HG02943 (cell line): ENCODE data around the gene MLLT3.

Experiments
- ATAC-seq: cut with Tn5 transposase; IDR thresholded peaks from one replicate; pipeline ENCODE4 v1.9.1; 2021; ENCODE audit warnings: mild to moderate bottlenecking, low read depth, moderate library complexity; ENCODE audit not compliant: unreplicated experiment

MLLT3 gene

DNA sequence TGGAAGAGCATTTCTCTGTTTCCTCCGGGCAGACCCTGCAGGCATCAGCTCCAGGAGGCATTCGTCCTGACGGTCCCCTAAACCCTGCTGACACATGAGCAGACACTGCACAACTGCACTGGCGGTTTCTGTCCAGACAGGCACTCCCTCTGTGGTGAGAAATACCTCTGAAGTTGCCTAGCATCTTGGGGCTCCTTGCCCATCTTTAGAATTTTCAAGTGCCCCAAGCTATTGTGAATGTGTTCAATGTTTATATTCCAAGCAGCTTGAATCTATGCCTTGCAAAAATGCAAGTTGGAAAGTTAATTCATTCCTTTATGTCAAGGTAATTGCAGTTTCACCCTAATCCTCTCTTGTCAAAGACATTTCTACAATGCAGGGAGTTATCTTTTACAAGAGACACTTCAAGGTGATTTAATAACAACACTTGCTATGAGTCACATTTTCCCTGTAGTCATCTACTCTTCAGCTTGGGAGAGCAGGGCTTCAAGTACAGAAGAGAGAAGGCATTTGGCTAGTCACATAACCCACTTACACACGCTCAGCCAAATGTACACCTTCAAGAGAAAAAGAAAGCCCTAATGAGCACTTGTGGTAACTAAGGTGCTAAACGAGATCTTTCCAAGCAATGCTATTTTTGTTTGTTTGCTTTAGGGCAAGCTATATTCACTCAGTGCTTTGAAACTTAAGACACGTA lies 302.5 kb downstream of the MLLT3 start:
- ATAC-seq, result no peak

DNA sequence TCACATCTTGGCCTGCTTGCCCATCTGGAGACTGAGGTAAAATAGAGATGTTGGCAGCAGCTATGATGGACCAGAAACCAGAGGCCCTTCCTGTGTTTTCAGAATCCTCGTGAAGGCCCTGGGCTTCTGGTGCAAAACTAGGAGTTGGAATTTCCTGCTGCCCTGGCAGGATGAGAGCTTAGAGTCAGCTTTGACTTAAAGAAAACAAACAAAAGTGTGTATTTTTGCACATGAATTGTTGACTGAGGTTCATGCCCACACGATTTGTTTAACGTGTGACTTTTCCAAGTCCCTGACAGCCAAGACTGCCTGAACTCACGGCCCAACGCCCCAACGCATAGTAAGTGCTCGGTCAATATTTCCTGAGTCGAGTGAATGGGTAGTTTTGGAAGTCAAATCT lies 303.1 kb downstream of the MLLT3 start:
- ATAC-seq, result no peak

DNA sequence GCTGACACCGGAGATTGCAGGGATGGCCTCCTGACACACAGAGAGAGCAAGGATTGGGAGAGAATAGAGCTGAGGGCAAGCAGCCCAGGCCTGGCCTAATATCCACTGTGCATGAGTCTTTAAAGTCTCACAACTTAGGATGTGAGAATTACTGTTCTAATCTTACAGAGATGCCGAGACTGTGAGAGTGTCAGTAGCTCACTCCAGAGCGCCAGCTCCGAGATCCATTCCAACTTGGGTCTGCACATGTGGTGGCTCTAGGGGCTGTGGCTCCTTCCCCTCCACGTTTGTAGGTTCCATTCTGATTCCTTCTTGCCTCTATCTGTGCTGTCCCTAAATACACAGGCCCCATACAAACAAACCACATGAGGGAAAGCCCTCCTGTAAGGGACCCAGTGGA lies 304.6 kb downstream of the MLLT3 start:
- ATAC-seq, result no peak

DNA sequence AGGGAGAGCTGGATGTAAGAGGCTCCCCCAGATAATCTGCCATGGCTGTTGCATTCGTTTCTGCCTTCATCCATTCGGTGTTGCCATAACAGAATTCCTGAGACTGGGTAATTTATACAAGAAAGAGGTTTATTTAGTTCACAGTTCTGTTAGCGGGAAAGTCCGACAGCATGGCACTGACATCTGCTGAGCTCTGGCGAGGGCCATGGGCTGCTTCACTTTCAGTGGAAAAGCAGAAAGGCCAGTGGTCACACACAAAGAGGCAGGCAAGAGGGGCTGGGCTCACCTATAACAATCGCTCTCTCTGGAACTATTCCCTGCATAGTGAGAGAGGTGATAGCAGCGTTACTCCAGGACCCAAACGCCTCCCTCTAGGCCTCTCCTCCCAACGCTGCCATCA lies 305.9 kb downstream of the MLLT3 start:
- no peak for ATAC-seq

DNA sequence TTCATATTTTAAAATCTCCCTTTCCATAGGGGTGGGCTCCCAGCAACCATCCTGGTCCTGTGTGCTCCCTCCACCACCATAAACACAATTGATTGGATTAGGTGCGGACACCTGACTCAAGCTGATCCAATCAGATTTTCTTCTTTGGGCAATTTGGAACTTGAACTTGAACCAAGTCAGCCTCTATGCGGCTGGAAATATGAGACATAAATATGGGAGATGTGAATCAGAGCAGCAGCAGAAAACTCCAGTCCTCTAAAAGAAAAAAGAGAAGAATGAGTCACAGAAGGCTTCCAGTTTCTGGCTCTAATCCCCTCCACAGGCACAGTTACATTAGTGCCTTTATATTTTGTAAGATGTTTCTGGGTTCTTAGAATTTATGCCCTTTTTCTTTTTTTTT lies 306.6 kb downstream of the MLLT3 start:
- no peak for ATAC-seq

DNA sequence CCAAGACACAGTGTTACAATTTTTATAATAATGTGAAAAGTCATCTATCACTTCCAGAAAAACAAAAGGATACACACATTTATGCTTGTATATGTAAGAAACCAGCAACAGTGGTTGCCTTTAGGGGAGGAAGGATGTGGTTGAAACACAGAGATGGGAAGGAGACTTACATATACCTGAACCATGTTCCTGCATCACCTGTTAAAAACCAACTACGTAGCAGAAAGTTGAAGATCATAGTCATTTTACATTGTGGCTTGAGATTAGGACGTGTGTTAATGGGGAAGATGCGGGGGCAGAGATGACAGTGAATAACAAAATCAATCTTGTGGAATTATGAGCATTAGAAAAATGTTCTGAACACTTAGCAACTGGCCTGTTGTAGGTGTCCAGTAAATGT lies 307.3 kb downstream of the MLLT3 start:
- ATAC-seq, result no peak

DNA sequence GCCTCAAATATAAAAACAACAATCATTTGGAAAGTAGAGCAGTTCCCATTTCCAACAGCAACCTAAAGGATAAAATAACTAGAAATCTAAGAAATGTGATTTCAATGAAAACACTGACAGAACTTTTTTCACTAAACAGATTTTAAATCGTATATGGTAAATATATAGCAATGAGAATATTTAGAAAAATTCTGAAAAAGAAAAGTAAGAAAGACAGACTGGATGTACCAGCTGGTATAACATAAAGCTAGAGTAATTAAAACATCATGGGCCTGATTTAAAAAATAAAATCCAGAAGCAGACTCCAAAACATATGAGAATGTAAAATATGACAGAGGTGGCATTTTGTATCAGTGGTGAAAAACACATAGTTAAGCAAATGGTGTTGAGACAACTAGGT lies 308.9 kb downstream of the MLLT3 start:
- ATAC-seq, result no peak

DNA sequence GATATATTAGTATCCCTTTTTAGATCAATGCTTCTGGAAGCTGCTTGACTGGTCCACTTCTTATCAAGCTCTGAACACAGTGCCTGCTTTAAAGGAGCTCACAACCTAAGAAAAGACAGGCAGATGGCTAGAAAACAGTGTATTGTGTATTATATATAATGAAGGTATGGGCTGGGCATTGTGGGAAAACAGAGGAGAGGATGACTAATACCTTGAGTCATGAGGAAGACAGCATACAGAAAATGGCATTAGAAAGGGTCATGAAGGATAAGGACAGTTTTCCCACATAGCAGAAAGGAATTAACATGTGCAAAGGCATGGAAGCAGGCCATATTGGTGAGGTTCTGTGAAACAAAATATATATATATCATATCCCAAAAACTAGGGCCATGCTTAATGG lies 309.6 kb downstream of the MLLT3 start:
- ATAC-seq, result no peak

DNA sequence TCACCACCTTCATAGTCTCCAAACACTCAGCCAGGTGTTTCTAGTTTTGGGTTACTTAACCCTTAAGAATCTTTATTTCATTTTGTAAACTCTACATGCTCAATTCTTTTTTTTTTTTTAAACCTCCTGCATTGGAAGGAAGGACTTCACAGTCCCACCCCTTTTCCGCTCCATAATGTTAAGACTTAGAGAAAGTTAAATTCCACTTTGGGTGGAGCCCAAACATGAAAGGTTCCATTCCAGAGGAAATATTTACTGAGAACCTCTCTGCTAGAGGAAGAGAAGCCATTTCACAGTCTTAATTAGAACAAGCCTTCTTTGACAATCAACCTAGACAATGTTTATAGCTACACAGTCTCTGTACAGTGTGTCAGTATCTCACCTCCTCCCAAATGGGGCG lies 312.3 kb downstream of the MLLT3 start:
- ATAC-seq, result no peak

DNA sequence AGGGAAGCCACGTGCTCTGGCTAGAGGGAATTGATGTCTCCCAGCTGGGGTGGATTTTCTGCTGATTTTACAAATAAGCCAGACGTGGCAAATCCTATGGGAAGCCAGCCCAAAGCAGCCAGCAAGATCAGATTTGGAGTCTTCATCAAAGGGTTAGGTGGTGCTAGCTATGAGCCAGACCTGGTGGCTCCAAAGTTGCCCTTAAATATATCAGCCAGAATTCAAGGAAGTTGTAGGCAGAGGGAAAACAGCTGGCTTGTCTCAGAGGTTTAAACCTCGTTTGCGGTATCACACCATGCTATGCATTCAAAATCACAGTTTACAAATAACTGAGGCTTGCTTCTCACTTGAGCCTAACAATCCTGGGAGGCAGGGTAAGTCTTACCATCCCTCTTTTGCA lies 313.2 kb downstream of the MLLT3 start:
- no peak for ATAC-seq

DNA sequence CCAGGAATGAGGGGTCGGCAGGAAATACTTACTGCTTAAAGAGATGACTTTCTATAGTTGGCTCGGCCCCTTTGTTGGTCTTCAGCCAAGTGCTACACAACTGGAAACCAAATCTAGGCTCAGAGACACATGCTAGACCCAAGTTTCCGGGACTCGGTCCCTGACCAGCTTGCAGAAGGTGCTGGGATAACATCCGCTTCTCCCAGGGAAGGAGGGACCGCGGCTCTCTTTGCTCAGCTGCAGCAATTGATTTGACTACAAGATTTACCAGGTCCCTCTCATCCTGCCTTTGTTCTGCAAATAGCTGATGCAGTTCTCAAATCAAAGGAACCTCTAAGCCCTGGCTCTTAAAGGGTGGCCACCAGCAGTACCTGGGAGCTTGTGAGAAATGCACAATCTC lies 314.7 kb downstream of the MLLT3 start:
- ATAC-seq, result no peak

DNA sequence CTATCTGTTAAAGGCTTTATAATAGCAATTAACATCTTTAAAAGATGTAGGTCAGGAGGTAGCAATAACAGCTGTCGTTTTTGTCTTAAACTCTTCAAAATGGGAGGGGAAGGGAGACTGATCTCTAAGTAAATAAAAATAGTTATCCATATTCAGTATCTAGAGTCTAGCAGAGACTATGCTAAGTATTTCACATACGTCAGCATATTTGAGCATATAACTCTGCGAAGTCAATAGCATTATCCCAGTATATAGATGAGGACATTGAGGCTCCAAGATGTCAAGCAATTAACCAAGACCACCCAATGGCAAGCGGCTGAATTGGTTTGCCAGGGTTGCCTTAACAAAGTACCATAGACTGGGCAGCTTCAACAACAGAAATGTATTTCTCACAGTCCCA lies 316.8 kb downstream of the MLLT3 start:
- no peak for ATAC-seq

DNA sequence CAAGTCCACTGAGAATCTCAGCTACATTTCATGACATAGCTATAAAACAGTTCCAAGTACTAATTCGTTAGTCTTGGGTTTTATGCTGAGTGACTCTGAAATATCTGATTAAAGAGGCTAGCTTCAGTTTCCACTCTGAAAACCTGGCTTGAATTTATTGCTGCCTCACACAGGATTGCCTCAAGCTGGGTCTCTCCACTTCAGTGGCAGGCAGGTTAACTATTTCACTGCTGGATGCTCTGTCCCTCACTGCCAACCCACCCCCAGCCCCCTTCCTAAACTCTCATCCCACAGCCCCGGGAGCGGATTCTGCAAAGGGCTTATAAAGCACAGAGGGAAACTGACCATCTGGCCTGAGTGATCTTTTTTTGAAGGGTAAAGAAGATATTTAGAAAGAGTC lies 318.3 kb downstream of the MLLT3 start:
- no peak for ATAC-seq

DNA sequence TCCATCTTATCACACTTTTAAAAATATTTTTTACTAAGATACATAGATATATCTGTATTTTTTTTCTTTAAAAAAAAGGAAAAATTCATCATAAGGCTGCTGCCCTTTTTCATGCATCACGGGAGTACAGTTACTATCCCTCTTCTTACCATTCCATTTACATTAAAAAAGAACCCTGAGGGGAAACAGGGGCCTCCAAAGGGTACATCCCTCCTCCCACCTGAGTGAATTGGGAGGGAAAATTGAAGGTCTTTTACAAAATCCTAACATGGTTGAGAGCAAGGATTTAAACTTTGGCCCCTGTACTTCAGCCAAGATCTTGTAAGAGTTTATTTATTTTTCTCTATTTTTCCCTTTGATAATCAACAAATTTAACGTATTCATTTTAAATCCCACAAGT lies 319.2 kb downstream of the MLLT3 start:
- ATAC-seq, result no peak

DNA sequence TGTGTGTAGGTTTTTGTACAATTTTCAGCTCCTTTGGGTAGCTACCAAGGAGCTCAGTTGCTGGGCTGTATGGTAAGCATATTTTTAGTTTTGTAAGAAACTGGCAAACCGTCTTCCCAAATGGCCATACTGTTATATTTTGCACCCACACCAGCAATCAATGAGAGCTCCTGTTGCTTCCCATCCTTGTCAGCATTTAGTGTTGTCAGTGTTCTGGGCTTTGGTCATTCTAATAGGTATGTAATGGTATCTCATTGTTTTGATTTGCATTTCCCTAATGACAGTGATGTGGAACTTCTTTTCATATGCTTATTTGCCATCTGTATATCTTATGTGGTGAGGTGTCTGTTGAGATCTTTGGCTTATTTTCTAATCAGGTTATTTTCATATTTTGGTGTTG lies 320.1 kb downstream of the MLLT3 start:
- no peak for ATAC-seq

DNA sequence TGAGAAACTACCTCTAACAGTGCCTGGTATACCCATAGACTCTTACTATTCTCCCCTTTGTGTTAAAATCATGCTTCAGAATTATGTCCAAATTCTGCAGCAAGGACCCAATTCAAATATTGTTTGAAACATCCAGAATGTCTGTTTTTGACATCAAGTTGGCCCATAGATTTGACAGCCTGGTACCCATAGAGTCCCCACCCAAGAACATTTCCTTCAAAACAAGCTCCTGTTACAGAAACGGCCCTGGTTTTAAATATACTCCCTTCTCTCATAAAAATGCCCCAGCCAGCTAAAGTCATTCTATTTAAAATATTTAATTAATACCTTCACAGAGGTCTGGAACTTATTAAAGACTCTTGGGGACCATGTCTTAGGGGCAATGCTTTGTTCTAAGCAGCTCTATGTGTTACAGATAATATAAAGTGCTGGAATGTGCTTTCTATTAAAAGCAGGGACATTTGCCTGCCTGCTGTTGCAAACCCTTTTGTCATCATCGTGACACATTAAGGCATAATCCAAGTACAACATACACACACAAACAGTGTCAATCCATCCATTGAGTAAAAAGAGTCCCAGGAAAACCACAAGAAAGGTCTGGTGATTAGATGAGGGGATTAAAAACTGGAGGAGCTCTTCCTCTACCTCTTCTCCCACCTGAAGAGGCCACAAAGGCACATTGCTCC lies 321.7 kb downstream of the MLLT3 start:
- ATAC-seq, result no peak

DNA sequence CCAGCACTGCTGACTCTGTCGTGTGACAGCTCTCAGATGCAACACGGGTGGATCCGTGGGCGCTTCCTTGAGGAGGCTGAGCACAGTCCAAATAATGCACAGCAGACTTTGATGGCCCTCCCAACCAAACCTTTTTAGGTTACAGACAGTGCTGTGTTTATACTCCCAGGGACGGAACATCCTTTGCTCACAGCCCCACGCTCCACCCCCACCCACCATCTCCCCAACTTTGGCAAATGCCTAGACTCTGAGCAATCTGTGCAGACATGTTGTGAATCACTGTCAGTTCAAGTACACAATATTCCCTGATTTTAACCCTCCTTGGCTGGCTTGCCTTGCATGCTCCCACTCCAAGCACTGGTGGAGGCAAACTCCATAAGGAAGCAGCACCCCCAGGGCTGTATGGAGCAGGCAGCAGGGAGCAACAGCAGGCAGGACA lies 324.6 kb downstream of the MLLT3 start:
- no peak for ATAC-seq

DNA sequence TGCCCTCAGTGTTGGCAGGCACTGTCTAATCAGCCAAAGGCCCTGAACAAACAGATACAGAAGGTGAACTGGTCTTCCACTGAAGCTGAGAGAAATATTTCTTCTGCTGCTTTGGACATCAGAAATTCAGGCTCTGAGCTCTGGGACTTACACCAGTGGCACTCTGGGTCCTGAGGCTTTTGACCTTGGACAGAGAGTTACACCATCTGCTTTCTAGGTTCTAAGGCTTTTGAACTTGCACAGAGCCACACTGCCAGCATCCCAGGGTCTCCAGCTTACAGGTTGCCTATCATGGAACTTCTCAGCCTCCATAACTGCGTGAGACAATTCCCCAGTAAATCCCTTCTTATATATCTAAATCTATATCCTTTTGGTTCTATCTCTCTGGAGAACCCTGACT lies 326.7 kb downstream of the MLLT3 start:
- no peak for ATAC-seq

DNA sequence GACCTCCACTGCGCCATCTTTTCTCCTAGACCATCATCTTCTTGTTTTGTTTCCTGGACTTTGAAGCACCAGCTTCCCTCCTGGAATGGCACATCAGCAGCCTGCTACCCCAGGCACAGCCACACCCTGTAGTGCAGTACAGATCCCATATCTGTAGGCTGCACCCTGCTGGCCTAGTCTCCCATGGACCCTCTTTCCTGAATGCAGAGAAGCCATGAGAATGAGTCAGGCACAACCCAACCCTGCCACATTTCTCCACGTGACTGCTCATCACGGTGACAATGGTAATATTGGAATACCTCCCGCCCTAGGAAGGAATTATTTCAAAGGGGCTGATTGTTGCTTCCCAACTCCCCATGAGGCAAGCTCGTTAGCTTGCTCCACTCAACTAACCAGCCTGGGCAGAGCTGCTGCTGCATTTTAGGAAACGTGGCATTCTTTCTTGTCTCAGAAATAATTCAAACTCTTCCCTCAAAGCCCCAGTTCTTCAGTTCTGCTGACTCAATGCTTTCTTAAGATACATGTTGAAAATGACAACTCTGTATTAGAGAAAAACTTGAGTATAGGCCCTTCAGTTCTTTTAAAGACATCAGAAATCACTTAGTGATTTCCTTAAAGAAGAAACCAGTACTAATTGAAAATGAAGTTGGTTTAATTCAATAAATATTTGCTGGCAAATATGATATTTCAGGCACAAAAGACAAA lies 328.1 kb downstream of the MLLT3 start:
- no peak for ATAC-seq

DNA sequence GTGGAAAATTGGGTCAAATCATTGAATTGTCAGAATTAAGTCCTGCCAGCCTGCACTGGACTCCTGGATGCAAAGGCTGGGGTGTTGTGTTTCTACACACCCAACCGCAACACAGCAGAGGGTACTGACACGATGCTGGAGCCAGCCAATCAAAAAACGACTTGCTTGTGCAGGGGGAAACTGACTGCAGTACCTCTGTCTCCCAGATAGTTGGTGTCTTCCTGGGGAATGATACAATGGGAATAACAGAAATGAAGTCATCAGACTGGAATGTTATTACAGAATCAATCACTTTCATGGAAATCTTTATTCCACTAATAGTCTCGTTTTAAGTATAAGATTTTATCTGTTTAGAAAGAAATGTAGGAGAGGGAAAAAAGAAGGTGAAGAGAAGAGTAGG lies 330.3 kb downstream of the MLLT3 start:
- ATAC-seq, result no peak
